GM23248 (cell line): ENCODE results near the gene AACS. TPM values are rescaled to one million over a fixed set of nuclear protein-coding genes. Genes with fewer than 3 reads are reported as not detected.

ENCODE experiments used
- DNase-seq: peaks from one replicate; pipeline ENCODE4 v3.0.0-alpha.2; 2015
- H2AFZ ChIP-seq: fragments of 200-600 bp; sonication (generic); 2 replicates; pipeline ENCODE4 v1.6.1; 2016; ENCODE audit warnings: antibody characterized with exemption
- H3F3A ChIP-seq: fragments of 200-600 bp; sonication (generic); 2 replicates; pipeline ENCODE4 v1.6.1; 2016; ENCODE audit warnings: mild to moderate bottlenecking, antibody characterized with exemption, mixed run types; ENCODE audit not compliant: insufficient read depth
- H3K27ac ChIP-seq: fragments of 200-600 bp; sonication (generic); 2 replicates; pipeline ENCODE4 v1.5.1; 2016; ENCODE audit warnings: mild to moderate bottlenecking
- H3K27me3 ChIP-seq: fragments of 200-600 bp; sonication (generic); replicated peaks from 2 replicates; pipeline ENCODE4 v1.6.1; 2016; ENCODE audit warnings: mild to moderate bottlenecking; ENCODE audit not compliant: insufficient read depth
- H3K36me3 ChIP-seq: fragments of 200-600 bp; sonication (generic); 2 replicates; pipeline ENCODE4 v1.6.1; 2016; ENCODE audit warnings: low read depth, mild to moderate bottlenecking
- H3K4me1 ChIP-seq: fragments of 200-600 bp; sonication (generic); 2 replicates; pipeline ENCODE4 v1.6.1; 2016; ENCODE audit warnings: mild to moderate bottlenecking; ENCODE audit not compliant: insufficient read depth
- H3K4me2 ChIP-seq: fragments of 200-600 bp; sonication (generic); one replicate; pipeline ENCODE4 v1.6.1; 2016; ENCODE audit warnings: mild to moderate bottlenecking; ENCODE audit not compliant: unreplicated experiment
- H3K4me3 ChIP-seq: fragments of 200-600 bp; sonication (generic); 2 replicates; pipeline ENCODE4 v1.5.1; 2016; ENCODE audit warnings: mild to moderate bottlenecking
- H3K79me2 ChIP-seq: fragments of 200-600 bp; sonication (generic); 2 replicates; pipeline ENCODE4 v1.6.1; 2016; ENCODE audit warnings: mild to moderate bottlenecking; ENCODE audit not compliant: insufficient read depth
- H3K9ac ChIP-seq: fragments of 200-600 bp; sonication (generic); 2 replicates; pipeline ENCODE4 v1.6.1; 2016; ENCODE audit warnings: mild to moderate bottlenecking
- H3K9me2 ChIP-seq: fragments of 200-600 bp; sonication (generic); 2 replicates; pipeline ENCODE4 v1.6.1; 2016; ENCODE audit warnings: mixed run types, mild to moderate bottlenecking, moderate library complexity; ENCODE audit not compliant: insufficient read depth
- H3K9me3 ChIP-seq: fragments of 200-600 bp; sonication (generic); one replicate; pipeline ENCODE4 v1.6.1; 2017; ENCODE audit warnings: low read depth
- H4K20me1 ChIP-seq: fragments of 200-600 bp; sonication (generic); 2 replicates; pipeline ENCODE4 v1.6.0; 2016; ENCODE audit not compliant: insufficient read depth
- EZH2 ChIP-seq: fragments of 200-600 bp; sonication (generic); IDR thresholded peaks from 2 replicates; pipeline ENCODE4 v1.6.1; 2018; ENCODE audit warnings: antibody characterized with exemption, mild to moderate bottlenecking; ENCODE audit not compliant: insufficient read depth, poor library complexity, severe bottlenecking
- EZH2phosphoT487 ChIP-seq: fragments of 200-600 bp; sonication (generic); IDR thresholded peaks from 2 replicates; pipeline ENCODE4 v1.6.1; 2018; ENCODE audit warnings: antibody characterized with exemption, moderate library complexity, mild to moderate bottlenecking, low read depth; ENCODE audit not compliant: insufficient read depth
- WGBS, 2 experiments: methylation state at CpG; one replicate each; pipeline ENCODE4 v1.1.6; 2015 to 2017; ENCODE audit warnings: low lambda C conversion rate in 2 of 2, low coverage in 1 of 2; ENCODE audit errors: missing lambda C conversion rate in 2 of 2; 5-methylcytosine and 5-hydroxymethylcytosine counted together
- in situ Hi-C: fragments of 300-500 bp; cut with MboI; formaldehyde crosslinking; loops from 2 replicates; pipeline ENCODE4 v1.15.0; 2020
- polyA plus RNA-seq: library from polyadenylated mRNA; unstranded; fragments of >200 nt; fragmentation: Nextera tagmentation; extraction: Ambion mirVana; gene quantifications from 2 replicates; pipeline ENCODE4 v1.2.1, GENCODE V29; 2016
- total RNA-seq: library from RNA; depleted of rRNA; stranded (reverse); fragments of >200 nt; shearing (Covaris generic); gene quantifications from 2 replicates; pipeline ENCODE4 v1.2.3, GENCODE V29; 2014

The AACS gene
- total and polyA plus RNA-seq, 2 experiments from 2014 or later: 14.7 to 16.9 TPM

DNA sequence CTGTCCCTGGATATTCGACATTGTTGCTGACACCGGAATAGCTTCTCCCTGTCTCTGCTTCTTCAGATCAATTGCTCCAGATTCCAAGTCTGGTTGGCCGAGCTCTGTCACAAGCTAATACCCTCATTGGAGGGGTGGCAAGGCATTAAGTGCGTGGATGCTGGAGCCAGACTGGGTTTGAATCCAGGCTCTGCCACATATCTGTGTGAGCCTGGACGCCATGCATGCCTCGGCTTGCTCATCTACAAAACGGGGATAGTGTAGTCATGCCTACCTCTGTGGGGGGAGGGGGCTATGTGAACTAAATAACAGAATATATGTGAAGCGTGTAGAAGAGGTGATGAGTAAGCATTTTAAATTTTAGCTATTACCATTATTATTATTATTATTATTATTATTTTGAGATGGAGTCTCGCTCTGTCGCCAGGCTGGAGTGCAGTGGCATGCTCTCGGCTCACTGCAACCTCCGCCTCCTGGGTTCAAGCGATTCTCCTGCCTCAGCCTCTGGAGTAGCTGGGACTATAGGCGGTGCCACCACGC, 97.3 kb downstream of the AACS start:
- Histone ChIP-seq H2AFZ (no peak overlapping the region), H4K20me1 (no peaks in the 10 kb centered on the region), H3K27ac (no peak overlapping the region), H3K4me3 (no peak overlapping the region), H3K9ac (no peak overlapping the region), H3K27me3 (no peaks in the 10 kb centered on the region; the same call in 1 of the 2 replicates), H3K36me3 (no peaks in the 10 kb centered on the region), H3K9me2 (no peaks in the 10 kb centered on the region), H3K79me2 (no peaks in the 10 kb centered on the region), H3K4me1 (no peaks in the 10 kb centered on the region), H3K9me3 (no peaks in the 10 kb centered on the region), H3F3A (no peaks in the 10 kb centered on the region), H3K4me2 (no peak overlapping the region)
- TF ChIP-seq EZH2phosphoT487: no peak
- no peak for TF ChIP-seq EZH2
- WGBS, 2 experiments: 69 to 72% methylated on average over 15 of the region's 15 CpGs
- in situ Hi-C loops: no loop called here
- DNase-seq: no peak

DNA sequence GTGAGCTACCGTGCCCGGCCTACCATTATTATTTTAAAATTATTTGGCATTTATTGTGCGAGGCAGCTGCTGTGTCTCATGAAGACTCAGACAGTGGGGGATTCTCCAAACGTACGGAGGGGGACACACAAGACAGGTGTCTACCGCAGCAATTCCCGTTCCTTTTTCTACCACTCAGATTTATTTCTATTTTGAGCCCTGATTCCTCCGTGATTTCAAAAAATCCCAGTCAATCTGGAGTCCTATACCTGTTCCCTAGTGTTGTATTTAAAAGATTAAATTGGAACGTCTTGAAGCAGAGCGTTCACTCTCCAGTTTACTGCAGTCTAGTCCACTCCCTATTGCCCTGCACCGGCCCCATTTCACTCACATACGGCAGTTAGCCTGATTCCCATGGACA, 97.9 kb downstream of the AACS start:
- no peak overlapping the region for H3K9ac ChIP-seq
- no peak for DNase-seq
- 75% methylated on average over 12 of the region's 12 CpGs for WGBS, 2 experiments
- H3K36me3 ChIP-seq: no peaks in the 10 kb centered on the region
- no peaks in the 10 kb centered on the region for H3K9me2 ChIP-seq
- no peaks in the 10 kb centered on the region for H3K9me3 ChIP-seq
- no peak overlapping the region for H3K4me3 ChIP-seq
- in situ Hi-C loops: no loop called here
- no peak overlapping the region for H3K27ac ChIP-seq
- no peaks in the 10 kb centered on the region for H3K79me2 ChIP-seq
- TF ChIP-seq EZH2phosphoT487: no peak
- no peak for TF ChIP-seq EZH2
- no peaks in the 10 kb centered on the region; the same call in 1 of the 2 replicates for H3K27me3 ChIP-seq
- no peaks in the 10 kb centered on the region for H3K4me1 ChIP-seq
- H4K20me1 ChIP-seq: no peaks in the 10 kb centered on the region
- H3K4me2 ChIP-seq: no peak overlapping the region
- no peaks in the 10 kb centered on the region for H3F3A ChIP-seq
- H2AFZ ChIP-seq: no peak overlapping the region

DNA sequence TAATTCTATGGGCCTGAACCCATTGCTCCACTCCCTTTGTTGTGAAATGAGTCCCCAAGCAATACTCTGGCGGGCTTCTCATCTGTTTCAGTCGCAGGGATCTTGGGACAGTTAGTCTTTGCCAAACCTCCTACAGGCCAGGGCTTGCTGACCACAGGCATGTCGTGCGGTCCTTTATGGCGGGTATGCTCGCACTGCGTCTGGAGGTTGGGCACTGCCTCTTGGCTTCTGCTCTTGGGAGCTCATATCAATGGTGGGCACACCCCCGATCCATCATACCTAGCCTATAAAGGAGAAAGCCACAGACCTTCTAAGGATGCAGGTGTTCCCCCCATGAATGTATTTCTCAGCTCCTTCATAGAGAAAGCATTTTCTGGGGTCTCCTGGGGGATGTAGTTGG, 99.3 kb downstream of the AACS start:
- Histone ChIP-seq H3F3A (no peaks in the 10 kb centered on the region), H3K79me2 (no peaks in the 10 kb centered on the region), H3K27ac (no peak overlapping the region), H3K4me3 (no peak overlapping the region), H3K9me2 (no peaks in the 10 kb centered on the region), H3K9ac (no peak overlapping the region), H3K36me3 (no peaks in the 10 kb centered on the region), H4K20me1 (no peaks in the 10 kb centered on the region), H3K27me3 (no peaks in the 10 kb centered on the region; the same call in none of the 2 replicates), H3K4me1 (no peaks in the 10 kb centered on the region), H3K4me2 (no peak overlapping the region), H3K9me3 (no peaks in the 10 kb centered on the region), H2AFZ (no peak overlapping the region)
- no peak for DNase-seq
- TF ChIP-seq EZH2: no peak
- TF ChIP-seq EZH2phosphoT487: no peak
- in situ Hi-C loops: no loop called here
- 65 to 71% methylated on average over 8 of the region's 8 CpGs for WGBS, 2 experiments

DNA sequence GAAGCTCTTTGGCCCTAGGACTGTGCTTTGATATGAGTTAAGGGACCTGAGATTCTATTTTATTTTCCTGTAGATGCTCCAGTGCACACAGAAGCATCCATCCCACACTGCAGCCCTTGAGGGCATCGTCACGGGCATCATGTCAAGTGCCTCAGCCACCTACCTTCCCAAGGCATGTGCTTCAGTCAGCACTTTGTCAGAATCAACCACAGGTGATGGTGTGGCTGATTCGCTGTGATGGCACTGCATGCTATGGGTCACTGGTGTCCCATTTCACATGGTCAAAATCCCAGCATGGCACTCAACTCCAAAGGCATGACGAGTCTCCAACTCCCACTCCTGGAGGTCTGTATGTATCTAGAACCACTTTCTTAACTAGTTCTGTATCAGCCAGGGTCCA, 100.8 kb downstream of the AACS start:
- Histone ChIP-seq H3K9me2 (no peaks in the 10 kb centered on the region), H3F3A (no peaks in the 10 kb centered on the region), H3K9me3 (no peaks in the 10 kb centered on the region), H3K4me2 (no peak overlapping the region), H3K79me2 (no peaks in the 10 kb centered on the region), H3K36me3 (no peaks in the 10 kb centered on the region), H3K27me3 (peaks cover 9% of the 10 kb centered on the region), H3K9ac (no peak overlapping the region), H3K4me3 (no peak overlapping the region), H2AFZ (no peak overlapping the region), H3K27ac (no peak overlapping the region), H4K20me1 (no peaks in the 10 kb centered on the region), H3K4me1 (no peaks in the 10 kb centered on the region)
- TF ChIP-seq EZH2 (no peak), EZH2phosphoT487 (no peak)
- no peak for DNase-seq
- 55 to 58% methylated on average over 4 of the region's 4 CpGs for WGBS, 2 experiments
- in situ Hi-C loops: no loop called here

DNA sequence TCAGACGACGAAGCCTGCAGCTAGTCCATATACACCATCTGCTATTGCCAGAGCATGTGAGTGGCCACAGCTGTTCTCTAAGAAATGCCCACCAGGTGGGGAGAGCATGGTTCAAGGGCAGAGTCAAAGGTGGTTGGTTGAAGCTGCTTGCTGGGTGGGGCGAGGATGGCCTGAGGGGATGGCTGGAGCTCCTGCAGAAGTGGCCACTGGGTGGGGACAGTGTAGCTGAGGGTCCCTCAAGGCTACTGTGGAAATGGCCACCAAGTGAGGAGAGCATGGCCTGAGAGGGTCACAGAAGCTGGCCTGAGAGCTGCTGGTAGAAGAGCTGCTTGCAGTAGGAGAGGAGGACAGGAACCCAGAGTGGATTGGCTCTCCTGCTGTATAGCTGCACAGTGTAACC, 102.4 kb downstream of the AACS start:
- Histone ChIP-seq H3K9ac (no peak overlapping the region), H3F3A (no peaks in the 10 kb centered on the region), H3K9me3 (no peaks in the 10 kb centered on the region), H2AFZ (no peak overlapping the region), H3K4me2 (no peak overlapping the region), H3K36me3 (no peaks in the 10 kb centered on the region), H4K20me1 (no peaks in the 10 kb centered on the region), H3K27ac (no peak overlapping the region), H3K9me2 (no peaks in the 10 kb centered on the region), H3K27me3 (peaks cover 9% of the 10 kb centered on the region; the same call in 1 of the 2 replicates), H3K4me3 (no peak overlapping the region), H3K4me1 (no peaks in the 10 kb centered on the region), H3K79me2 (no peaks in the 10 kb centered on the region)
- in situ Hi-C loops: no loop called here
- TF ChIP-seq EZH2 (no peak), EZH2phosphoT487 (no peak)
- DNase-seq: no peak
- 53 to 71% methylated on average over 3 of the region's 3 CpGs for WGBS, 2 experiments
